Upper lobe of right lung (tissue), 1 donor: Measurements from ENCODE around the gene TMEM243. TPM values are rescaled to one million over a fixed set of nuclear protein-coding genes. Genes with fewer than 3 reads are reported as not detected.
A peak's percentile ranks its signal among the peaks of the same experiment; 100 is the strongest.

Experiments
- ATAC-seq: fragments of 200-7000 bp; cut with Tn5 transposase; one replicate; pipeline ENCODE4 v1.9.1; 2020; ENCODE audit warnings: mild to moderate bottlenecking, moderate library complexity
- DNase-seq: peaks from one replicate; pipeline ENCODE4 v3.0.0-alpha.2; 2020
- H3K27ac ChIP-seq: fragments of 200-600 bp; one replicate; pipeline ENCODE4 v1.8.0; 2022
- H3K27me3 ChIP-seq: fragments of 200-600 bp; one replicate; pipeline ENCODE4 v1.8.0; 2022; ENCODE audit warnings: mild to moderate bottlenecking
- H3K36me3 ChIP-seq: fragments of 200-600 bp; one replicate; pipeline ENCODE4 v1.8.0; 2022
- H3K4me1 ChIP-seq: fragments of 200-600 bp; one replicate; pipeline ENCODE4 v1.8.0; 2022
- H3K4me3 ChIP-seq: fragments of 200-600 bp; one replicate; pipeline ENCODE4 v1.8.0; 2022; ENCODE audit warnings: mild to moderate bottlenecking
- H3K9me3 ChIP-seq: fragments of 200-600 bp; one replicate; pipeline ENCODE4 v1.8.0; 2022
- intact Hi-C: fragments of 100-400 bp; cut with DNase I; formaldehyde crosslinking; loops from one replicate; pipeline ENCODE4 v1.11.0; 2022
- total RNA-seq: library from RNA; stranded (reverse); fragmentation: NEBNext Ultra II Directional; extraction: Animal tissue kit (Norgen Biotek cat#: 25700); gene quantifications from one replicate; pipeline ENCODE4 v1.2.1, GENCODE V29; 2021
- TF ChIP-seq, protein P1 (sequence below): fragments of 200-600 bp; IDR thresholded peaks from one replicate; pipeline ENCODE4 v1.8.0; 2022; ENCODE audit warnings: antibody characterized with exemption
- donor health status: DM: no; HTN: yes; CAD: no; lungs with severe emphysema.

Gene TMEM243
- total RNA-seq, 1 donor from 2014 or later: 108 TPM

DNA sequence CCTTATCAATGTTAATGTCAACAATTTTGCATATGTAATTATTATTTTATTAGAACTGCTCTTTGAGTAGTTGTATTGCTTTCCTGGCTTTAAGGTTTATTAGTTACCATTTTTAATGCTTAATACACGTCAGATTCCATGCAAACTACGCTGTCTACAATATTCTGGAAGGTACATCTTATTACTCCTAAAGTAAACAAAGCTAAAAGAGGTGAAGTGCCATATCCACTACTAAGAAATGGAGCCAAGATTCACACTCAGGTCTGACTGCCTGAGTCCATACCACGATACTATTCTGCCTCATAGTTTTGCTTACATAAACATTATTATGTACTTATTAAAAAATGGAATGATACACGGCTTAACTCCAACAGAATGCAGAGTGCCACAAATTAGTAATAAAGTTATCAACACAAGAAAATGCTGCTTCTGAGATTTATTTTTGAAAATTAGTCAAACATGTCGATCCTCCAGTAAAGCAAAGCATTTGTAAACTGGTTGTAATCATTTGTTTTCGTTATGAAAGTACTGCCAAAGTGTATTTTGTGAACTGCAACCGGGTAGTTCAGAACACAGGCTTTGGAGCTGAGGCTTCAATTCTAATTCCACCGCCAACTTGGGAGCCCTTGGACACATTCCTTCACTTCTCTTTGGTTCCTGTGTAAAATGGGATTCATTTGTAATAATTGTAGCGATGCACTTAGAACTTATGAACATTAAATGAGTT is 68.4 kb downstream of the TMEM243 start:
- ATAC-seq (no peak), DNase-seq (no peak)
- H3K4me3 ChIP-seq: peak overlapping the region; percentile 77
- TF ChIP-seq, protein P1, sequence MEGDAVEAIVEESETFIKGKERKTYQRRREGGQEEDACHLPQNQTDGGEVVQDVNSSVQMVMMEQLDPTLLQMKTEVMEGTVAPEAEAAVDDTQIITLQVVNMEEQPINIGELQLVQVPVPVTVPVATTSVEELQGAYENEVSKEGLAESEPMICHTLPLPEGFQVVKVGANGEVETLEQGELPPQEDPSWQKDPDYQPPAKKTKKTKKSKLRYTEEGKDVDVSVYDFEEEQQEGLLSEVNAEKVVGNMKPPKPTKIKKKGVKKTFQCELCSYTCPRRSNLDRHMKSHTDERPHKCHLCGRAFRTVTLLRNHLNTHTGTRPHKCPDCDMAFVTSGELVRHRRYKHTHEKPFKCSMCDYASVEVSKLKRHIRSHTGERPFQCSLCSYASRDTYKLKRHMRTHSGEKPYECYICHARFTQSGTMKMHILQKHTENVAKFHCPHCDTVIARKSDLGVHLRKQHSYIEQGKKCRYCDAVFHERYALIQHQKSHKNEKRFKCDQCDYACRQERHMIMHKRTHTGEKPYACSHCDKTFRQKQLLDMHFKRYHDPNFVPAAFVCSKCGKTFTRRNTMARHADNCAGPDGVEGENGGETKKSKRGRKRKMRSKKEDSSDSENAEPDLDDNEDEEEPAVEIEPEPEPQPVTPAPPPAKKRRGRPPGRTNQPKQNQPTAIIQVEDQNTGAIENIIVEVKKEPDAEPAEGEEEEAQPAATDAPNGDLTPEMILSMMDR: no peak
- H3K4me1 ChIP-seq: peaks cover 31% of the 10 kb centered on the region
- no peaks in the 10 kb centered on the region for H3K27me3 ChIP-seq
- H3K36me3 ChIP-seq: no peaks in the 10 kb centered on the region
- peak overlapping the region; percentile 97 for H3K27ac ChIP-seq
- intact Hi-C loops: no loop called here
- no peaks in the 10 kb centered on the region for H3K9me3 ChIP-seq

DNA sequence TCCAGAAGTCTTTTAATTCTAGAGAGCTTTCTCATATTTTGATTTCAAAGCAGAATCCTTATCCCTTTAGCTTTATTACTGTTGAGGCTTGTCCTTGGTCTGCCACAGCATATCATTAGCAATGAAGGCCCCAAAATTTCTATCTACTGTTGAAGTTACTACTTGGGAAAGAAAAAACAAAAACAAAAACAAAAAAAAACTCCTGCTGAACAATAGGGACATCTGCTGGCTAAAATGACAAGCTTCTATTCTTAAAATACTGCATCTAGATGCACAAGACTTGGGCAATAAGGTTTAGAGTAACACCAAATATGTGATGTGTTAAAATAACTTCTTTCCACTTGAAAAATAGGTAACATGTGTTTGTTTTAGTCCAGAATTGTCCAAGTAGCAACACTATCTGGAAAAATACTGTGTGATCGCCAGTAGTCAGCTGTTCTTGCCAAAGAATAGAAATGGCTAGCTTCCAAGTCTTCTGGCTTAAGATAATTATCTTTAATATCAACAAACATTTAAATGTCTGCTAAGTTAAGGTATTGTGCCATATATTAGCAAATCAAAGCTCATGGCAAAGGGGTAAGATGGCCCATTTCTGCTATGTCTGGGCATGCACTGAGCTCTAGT is 71.1 kb downstream of the TMEM243 start:
- no peaks in the 10 kb centered on the region for H3K27me3 ChIP-seq
- no peak overlapping the region for H3K27ac ChIP-seq
- DNase-seq: no peak
- TF ChIP-seq, protein P1: peak; percentile 62
- intact Hi-C loops: loop anchor here (10.0 kb wide), 1 partner anchor 214 kb away; no protein-coding TSS in a partner anchor
- no peak for ATAC-seq
- no peaks in the 10 kb centered on the region for H3K9me3 ChIP-seq
- no peaks in the 10 kb centered on the region for H3K36me3 ChIP-seq
- H3K4me1 ChIP-seq: peaks cover 10% of the 10 kb centered on the region
- no peak overlapping the region for H3K4me3 ChIP-seq

DNA sequence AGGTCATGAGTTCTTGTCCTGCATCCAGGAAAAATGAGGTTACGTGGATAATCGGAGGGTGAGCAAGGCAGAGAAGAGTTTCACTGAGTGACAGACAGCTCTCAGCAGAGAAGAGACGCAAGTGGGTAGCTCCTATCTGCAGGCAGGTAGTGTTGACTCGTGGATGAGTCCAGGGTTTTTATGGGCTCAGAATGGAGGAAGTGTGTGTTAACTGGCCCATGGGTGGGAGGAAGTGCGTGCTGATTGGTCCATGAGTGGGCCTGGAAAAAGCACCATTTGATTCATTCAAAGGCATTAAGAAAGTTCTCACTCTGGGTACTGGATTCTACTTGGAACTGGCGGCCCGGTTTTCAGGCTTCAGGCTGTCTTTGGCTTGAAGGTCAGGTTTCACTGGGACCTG is 72.0 kb downstream of the TMEM243 start:
- Histone ChIP-seq H3K27me3 (no peaks in the 10 kb centered on the region), H3K9me3 (no peaks in the 10 kb centered on the region), H3K4me1 (peaks cover 10% of the 10 kb centered on the region), H3K27ac (no peak overlapping the region), H3K36me3 (no peaks in the 10 kb centered on the region), H3K4me3 (no peak overlapping the region)
- TF ChIP-seq, protein P1: no peak
- intact Hi-C loops: loop anchor here (10.0 kb wide), 1 partner anchor 213 kb away; no protein-coding TSS in a partner anchor
- ATAC-seq (no peak), DNase-seq (no peak)

DNA sequence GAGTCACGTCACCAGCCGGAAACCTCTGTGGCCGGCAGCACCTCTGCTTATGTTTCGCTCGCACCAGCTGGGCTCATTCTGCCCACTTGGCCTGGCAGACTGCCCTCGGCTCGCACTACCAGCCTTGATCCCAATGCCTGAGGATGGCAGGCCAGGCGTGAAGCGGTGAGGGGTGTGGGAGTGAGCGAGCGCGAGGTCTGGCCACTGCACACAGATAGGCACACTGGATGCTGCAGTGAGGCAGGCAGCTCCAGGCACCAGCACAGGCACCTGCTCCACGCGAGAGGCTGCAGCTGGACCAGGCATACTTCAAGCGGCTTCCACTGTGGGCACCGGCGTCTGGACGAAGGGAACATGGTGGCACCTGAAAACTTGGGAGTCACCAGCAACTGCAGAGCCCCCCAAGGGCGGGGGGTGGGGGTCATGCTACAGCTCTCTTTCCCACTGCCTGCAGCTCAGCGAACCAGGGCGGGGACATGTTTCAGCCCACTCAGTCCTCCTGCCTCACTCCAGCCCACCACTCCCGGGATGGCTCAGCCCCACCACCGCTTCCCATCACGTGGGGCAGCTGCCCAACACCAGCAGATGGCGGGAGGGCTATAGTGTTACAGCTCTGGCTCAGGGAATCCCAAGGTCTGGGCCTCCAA is 72.7 kb downstream of the TMEM243 start:
- TF ChIP-seq, protein P1: no peak
- Histone ChIP-seq H3K4me3 (no peak overlapping the region), H3K27me3 (no peaks in the 10 kb centered on the region), H3K27ac (no peak overlapping the region), H3K9me3 (no peaks in the 10 kb centered on the region), H3K36me3 (no peaks in the 10 kb centered on the region), H3K4me1 (peaks cover 10% of the 10 kb centered on the region)
- intact Hi-C loops: loop anchor here (10.0 kb wide), 1 partner anchor 212 kb away; no protein-coding TSS in a partner anchor
- DNase-seq (no peak), ATAC-seq (no peak)

Other genes with a start within 250 kb of the TMEM243 start
- gene ELAPOR2, start 160.1 kb downstream of the TMEM243 start, total RNA-seq: 127 TPM
- gene DMTF1, start 67.3 kb downstream of the TMEM243 start, total RNA-seq: 82.8 TPM
- gene CROT, start 125.9 kb upstream of the TMEM243 start, total RNA-seq: 8.4 TPM